Ishikawa (cell line): Measurements from ENCODE around the gene ZBTB45.

Experiments used
- CEBPB ChIP-seq: IDR thresholded peaks from 2 replicates; pipeline ENCODE4 v1.6.1; 2012
- CREB1 ChIP-seq: IDR thresholded peaks from 2 replicates; pipeline ENCODE4 v1.6.1; 2012; ENCODE audit warnings: low read depth
- EGR1 ChIP-seq: IDR thresholded peaks from 2 replicates; pipeline ENCODE4 v1.6.1; 2012
- EP300 ChIP-seq: IDR thresholded peaks from 2 replicates; pipeline ENCODE4 v1.6.1; 2012; ENCODE audit warnings: borderline replicate concordance
- FOXM1 ChIP-seq: IDR thresholded peaks from 2 replicates; pipeline ENCODE4 v1.6.1; 2012; ENCODE audit warnings: low read depth, borderline replicate concordance
- MAX ChIP-seq: IDR thresholded peaks from 2 replicates; pipeline ENCODE4 v1.6.1; 2012
- NFIC ChIP-seq: IDR thresholded peaks from 2 replicates; pipeline ENCODE4 v1.6.1; 2012
- RAD21 ChIP-seq: IDR thresholded peaks from 2 replicates; pipeline ENCODE4 v1.6.1; 2012; ENCODE audit warnings: low read depth
- TAF1 ChIP-seq: IDR thresholded peaks from 2 replicates; pipeline ENCODE4 v1.6.1; 2012; ENCODE audit warnings: low read depth, mild to moderate bottlenecking
- TCF12 ChIP-seq: IDR thresholded peaks from 2 replicates; pipeline ENCODE4 v1.6.1; 2012; ENCODE audit warnings: low read depth
- TEAD4 ChIP-seq: IDR thresholded peaks from 2 replicates; pipeline ENCODE4 v1.6.1; 2012
- YY1 ChIP-seq: IDR thresholded peaks from 2 replicates; pipeline ENCODE4 v1.6.1; 2012; ENCODE audit warnings: low read depth
- ZBTB7A ChIP-seq: IDR thresholded peaks from 2 replicates; pipeline ENCODE4 v1.6.1; 2012; ENCODE audit warnings: low read depth
- TF ChIP-seq, protein P1 (sequence below): IDR thresholded peaks from 2 replicates; pipeline ENCODE4 v1.6.1; 2012; ENCODE audit warnings: low read depth, mild to moderate bottlenecking
- TF ChIP-seq, protein P2 (sequence below): IDR thresholded peaks from 2 replicates; pipeline ENCODE4 v1.6.1; 2012

The ZBTB45 gene

GRCh38 chr19:58519355-58520256, at the start of gene ZBTB45:
Gene ZBTB45, minus strand, starts transcription at chr19:58519810. Its CDS starts 2,137 bp downstream, at chr19:58517673.
- TF ChIP-seq TCF12 (peak; percentile 80), TEAD4 (peak; percentile 85), NFIC (peak; percentile 59; the same call in 1 of the 2 replicates), YY1 (peak; percentile 89), EGR1 (0 out of 2 replicates have a peak, but pooled peaks have one; percentile 26), TAF1 (peak; percentile 96), FOXM1 (peak; percentile 47; the same call in 1 of the 2 replicates), MAX (peak; percentile 89), ZBTB7A (peak; percentile 47; the same call in 1 of the 2 replicates), CEBPB (0 out of 2 replicates have a peak, but pooled peaks have one; percentile 4), CREB1 (peak; percentile 19; the same call in 1 of the 2 replicates), RAD21 (peak; percentile 65), EP300 (peak; percentile 69)
- TF ChIP-seq, protein P1, sequence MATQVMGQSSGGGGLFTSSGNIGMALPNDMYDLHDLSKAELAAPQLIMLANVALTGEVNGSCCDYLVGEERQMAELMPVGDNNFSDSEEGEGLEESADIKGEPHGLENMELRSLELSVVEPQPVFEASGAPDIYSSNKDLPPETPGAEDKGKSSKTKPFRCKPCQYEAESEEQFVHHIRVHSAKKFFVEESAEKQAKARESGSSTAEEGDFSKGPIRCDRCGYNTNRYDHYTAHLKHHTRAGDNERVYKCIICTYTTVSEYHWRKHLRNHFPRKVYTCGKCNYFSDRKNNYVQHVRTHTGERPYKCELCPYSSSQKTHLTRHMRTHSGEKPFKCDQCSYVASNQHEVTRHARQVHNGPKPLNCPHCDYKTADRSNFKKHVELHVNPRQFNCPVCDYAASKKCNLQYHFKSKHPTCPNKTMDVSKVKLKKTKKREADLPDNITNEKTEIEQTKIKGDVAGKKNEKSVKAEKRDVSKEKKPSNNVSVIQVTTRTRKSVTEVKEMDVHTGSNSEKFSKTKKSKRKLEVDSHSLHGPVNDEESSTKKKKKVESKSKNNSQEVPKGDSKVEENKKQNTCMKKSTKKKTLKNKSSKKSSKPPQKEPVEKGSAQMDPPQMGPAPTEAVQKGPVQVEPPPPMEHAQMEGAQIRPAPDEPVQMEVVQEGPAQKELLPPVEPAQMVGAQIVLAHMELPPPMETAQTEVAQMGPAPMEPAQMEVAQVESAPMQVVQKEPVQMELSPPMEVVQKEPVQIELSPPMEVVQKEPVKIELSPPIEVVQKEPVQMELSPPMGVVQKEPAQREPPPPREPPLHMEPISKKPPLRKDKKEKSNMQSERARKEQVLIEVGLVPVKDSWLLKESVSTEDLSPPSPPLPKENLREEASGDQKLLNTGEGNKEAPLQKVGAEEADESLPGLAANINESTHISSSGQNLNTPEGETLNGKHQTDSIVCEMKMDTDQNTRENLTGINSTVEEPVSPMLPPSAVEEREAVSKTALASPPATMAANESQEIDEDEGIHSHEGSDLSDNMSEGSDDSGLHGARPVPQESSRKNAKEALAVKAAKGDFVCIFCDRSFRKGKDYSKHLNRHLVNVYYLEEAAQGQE, result no peak
- TF ChIP-seq, protein P2, sequence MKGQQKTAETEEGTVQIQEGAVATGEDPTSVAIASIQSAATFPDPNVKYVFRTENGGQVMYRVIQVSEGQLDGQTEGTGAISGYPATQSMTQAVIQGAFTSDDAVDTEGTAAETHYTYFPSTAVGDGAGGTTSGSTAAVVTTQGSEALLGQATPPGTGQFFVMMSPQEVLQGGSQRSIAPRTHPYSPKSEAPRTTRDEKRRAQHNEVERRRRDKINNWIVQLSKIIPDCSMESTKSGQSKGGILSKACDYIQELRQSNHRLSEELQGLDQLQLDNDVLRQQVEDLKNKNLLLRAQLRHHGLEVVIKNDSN, result peak; percentile 71

- TF ChIP-seq RAD21, result no peak
- no peak for TF ChIP-seq NFIC
Measured at GRCh38 chr19:58568453-58569130, 49.0 kb upstream of the ZBTB45 start.

GRCh38 chr19:58566989-58567388, 47.4 kb upstream of the ZBTB45 start:
- no peak for TF ChIP-seq EGR1
- TF ChIP-seq, protein P2, result no peak
- TF ChIP-seq, protein P1, result no peak
- no peak for TF ChIP-seq ZBTB7A
- no peak for TF ChIP-seq TCF12
- no peak for TF ChIP-seq TAF1
- no peak for TF ChIP-seq NFIC
- TF ChIP-seq FOXM1, result no peak
- TF ChIP-seq YY1, result no peak
- TF ChIP-seq TEAD4, result no peak
- TF ChIP-seq EP300, result no peak
- no peak for TF ChIP-seq MAX
- TF ChIP-seq RAD21, result no peak
- TF ChIP-seq CREB1, result no peak
- no peak for TF ChIP-seq CEBPB

DNA sequence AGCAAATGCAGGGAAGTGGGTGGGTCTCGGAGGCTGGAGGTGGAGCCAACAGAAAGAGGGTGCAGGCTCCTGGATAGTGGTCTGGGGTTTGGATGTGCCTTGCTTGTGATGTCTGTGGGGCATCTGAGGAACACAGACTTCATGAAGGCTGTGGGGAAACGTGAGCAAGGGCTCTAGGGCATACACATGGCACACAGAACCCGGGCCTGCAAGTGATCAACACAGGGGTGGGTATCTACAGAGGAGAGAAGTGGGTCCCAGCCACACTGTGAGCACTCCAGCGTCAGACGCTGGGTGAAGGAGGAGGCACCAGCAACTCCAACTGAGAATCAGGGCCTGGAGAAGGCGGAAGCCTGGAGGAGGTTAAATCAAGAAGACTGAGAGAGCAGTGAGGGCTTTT, 44.2 kb upstream of the ZBTB45 start:
- TF ChIP-seq EP300, result no peak
- TF ChIP-seq MAX, result no peak
- TF ChIP-seq, protein P2, result no peak
- TF ChIP-seq TCF12, result no peak
- TF ChIP-seq, protein P1, result no peak
- TF ChIP-seq YY1, result no peak
- no peak for TF ChIP-seq EGR1
- no peak for TF ChIP-seq RAD21
- TF ChIP-seq CEBPB, result no peak
- TF ChIP-seq FOXM1, result no peak
- TF ChIP-seq ZBTB7A, result no peak
